Inferior parietal cortex (tissue), 1 donor: ENCODE data around the gene RNF126.
"Not testable (repeated sequence)": the region's sequence is repeated elsewhere in the genome, so short reads cannot be mapped to it uniquely, and the experiment has no call there.

ENCODE experiments used
- DNase-seq: peaks from one replicate; pipeline ENCODE4 v3.0.0-alpha.2; 2016; ENCODE audit errors: extremely low spot score

The RNF126 gene

DNA sequence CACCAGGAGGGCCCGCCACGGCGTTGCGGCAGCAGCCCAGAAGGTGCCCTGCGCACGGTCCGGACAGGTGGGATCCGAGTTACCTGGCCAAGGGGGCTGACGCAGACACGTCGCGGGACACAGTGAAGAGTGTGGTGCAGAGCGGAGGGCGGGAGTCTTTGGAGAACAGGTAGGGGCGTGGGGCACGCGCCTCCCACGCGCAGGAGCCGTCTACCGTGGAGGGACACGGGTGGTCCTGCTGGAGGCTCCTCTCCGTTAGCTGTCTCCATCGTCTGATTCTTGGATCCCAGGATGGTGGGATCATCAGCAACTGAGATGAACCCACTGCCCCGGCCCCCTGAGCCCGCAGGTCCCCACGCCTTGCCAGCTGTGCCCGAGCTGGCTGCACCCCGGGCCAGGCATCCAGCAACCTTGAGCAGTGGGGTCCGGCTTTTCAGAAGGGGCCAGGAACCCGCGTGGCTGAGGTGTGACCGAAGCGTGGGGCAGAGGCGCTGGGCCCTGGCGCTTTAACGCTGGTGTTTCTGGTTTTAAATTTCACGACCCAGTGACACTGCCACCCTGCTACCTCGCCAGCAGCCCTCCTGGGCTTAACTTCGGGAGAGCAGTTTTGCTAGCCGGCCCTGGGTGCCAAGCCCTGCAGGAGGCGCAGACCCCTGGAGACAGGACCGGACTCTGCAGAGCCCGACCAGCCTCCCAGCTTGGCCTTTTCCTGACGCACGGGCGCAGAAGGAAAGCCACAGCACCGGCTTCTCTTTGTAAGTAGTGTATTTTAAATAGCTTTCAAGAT, 16.0 kb downstream of the RNF126 start:
- no peak for DNase-seq

GRCh38 chr19:645912-646778, 16.9 kb downstream of the RNF126 start:
- no peak for DNase-seq

DNA sequence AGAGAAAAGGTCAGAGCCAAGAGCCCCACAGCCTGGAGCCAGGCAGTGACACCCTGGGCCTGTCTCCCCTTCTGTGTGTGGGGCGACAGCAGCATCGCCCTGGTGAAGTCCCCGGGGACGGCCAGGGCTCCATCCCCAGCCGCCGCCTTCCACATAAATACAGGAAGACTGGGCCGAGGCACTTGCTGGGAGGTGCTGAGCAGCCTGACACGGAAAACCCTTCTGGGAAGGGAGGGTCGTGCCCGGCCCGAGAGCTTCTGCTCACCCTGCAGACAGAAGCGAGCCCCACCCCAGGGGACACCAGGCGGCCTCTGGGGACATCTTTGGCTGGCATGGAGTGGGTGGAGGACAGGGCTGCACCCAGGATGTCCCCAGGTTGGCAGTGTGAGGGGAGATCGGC, 18.2 kb downstream of the RNF126 start:
- no peak for DNase-seq

GRCh38 chr19:644363-644762, 18.7 kb downstream of the RNF126 start:
- DNase-seq, result no peak

DNA sequence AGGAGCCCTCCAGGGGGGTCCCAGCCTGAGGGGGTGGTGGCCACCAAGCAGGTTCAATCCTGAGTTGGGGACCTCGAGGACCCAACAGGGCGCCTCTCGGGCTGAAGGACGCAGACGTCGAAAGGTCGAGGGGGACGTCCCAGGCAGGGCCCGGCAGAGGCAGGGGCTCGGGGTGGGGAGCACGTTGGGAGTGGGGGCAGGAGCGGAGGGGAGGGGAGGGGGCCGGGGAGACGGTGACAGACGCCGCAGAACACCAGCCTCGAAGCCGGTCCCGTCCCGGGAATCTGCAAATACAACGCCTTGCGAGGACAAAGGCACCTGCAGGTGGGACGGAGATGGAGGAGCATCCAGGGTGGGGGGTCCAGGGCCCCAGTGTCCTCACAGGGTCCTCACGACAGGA, 19.3 kb downstream of the RNF126 start:
- DNase-seq, result no peak

GRCh38 chr19:642767-643727, 20.0 kb downstream of the RNF126 start:
- DNase-seq, result no peak

DNA sequence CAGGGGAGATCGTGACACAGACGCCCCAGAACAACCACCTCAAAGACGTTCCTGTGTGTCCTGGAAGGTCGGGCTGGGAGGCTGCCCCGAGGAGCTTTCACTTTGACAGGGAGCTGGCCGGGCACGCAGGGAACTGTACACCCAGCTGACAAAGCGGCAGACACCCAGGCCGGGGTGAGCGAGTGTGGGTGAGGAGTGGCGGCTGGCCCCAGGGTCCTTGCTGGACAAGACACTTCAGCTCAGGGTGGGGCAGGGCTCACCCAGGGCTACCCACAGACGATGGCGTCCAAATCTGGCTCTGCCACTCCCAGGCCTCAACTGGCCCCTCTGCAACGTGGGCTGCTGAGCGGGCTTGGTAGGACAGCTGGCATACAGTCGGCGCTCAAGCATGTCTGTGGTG, 21.3 kb downstream of the RNF126 start:
- no peak for DNase-seq

DNA sequence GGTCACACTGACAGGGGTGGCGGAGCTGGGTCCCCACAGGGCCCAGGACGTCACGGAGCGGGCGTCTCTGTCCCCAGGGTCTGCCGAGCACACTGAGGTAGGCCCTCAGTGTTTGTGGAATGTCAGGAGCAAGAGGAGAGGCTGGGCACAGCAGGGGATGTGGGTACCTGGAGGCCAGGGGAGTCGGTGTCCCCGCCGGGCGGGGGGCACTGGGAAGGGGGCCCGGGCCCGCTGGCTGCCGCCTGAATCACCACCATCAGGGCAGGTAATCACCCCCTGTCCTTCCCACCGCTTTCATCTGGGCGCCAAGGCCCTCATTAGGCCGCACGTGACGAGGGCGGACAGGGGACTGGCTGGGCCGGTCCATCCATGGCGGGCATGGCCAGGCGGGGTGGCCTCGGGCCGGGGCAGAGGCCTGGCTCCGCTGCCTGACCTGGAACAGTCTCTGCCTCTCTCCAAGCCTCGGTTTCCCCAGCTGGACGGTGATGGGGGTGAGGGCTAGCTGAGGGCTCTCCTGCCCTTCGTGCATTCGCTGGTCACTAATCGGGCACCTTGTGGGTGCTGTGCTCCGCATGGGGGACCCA, 22.3 kb downstream of the RNF126 start:
- DNase-seq, result no peak

- no peak for DNase-seq
Observed at GRCh38 chr19:640161-640558, 22.9 kb downstream of the RNF126 start.

DNA sequence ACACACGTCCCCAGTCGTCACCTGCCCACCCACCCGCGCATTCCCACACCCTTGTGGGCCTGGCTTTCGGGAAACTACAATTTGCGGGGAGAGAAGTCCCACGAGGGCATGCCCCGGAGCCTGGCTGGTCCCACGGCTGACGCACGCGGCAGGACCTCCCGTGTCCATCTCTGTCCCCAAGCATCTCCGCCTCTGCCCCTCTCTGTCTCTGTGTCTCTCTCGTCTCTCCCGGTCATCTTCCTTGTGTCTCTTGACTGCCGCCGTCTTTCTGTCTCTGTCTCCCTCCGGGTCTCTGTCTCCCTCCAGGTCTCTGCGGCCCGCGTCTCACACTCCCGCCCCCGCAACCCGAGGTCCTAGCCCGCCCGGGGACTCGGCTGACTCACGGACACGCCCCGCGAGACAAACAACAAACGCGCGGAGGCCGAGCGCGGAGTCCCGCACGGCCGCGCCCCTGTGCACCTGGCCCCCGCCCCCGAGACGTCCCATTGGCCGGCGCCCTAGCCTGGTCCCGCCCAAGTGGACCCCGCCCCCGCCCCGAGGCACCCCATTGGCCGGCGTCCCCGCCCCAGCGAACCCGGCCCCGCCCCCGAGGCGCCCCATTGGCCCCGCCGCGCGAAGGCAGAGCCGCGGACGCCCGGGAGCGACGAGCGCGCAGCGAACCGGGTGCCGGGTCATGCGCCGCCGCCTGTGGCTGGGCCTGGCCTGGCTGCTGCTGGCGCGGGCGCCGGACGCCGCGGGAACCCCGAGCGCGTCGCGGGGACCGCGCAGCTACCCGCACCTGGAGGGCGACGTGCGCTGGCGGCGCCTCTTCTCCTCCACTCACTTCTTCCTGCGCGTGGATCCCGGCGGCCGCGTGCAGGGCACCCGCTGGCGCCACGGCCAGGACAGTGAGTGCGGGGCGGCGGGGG, 23.5 kb downstream of the RNF126 start, which contains the start of gene FGF22:
FGF22 (plus strand) TSS at position 627 of the 908 bp plus-strand sequence; CDS start at position 674, 47 bp downstream.
- peak; percentile 65 for DNase-seq

DNA sequence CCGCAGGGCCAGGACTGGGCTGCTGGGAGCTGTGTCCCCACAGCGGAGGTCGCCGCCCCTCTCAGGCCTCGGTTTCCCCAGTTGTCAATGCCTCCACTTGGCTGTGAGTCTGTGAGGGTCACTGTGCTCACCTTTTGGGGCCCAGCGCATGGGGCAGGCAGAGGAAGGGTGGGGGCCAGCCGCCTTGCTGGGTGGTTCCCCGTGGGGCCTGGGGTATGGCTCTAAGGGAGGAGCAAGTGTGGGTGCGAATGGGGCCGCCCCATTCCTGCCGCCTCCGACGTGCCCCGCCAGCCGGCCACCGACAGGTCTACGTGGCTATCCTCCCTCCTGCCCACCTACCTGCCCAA, 24.1 kb downstream of the RNF126 start:
- no peak for DNase-seq

DNA sequence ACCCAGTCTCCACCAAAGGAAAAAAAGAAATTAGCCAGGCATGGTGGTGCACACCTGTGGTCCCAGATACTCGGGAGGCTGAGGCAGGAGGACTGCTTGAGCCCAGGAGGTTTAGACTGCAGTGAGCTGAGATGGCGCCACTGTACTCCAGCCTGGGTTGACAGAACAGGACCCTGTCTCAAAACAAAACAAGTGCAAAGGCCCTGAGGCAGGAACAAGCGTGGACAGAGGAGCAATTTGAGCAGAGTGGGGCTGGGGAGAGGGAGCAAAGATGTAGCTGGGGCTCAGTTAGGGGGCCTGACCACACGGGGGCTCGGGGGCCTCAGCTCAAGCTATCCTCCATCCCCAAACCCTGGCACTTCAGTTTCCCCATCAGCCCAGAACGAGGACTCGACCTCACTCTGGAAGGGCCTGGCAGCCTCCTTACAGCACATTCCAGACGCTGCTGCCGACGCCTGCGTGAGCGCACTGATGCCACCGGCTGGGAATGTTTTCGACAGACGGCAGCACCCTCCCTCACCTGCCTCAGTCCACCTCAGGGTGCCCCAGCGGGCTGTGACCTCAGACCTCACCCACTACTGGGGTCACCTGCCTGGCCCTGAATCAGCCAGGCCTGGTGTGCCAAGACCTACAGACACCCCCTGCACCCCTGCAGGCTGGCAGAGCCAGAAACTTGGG, 27.9 kb downstream of the RNF126 start:
- no peak for DNase-seq

GRCh38 chr19:633786-634639, 29.0 kb downstream of the RNF126 start:
- DNase-seq, result no peak

DNA sequence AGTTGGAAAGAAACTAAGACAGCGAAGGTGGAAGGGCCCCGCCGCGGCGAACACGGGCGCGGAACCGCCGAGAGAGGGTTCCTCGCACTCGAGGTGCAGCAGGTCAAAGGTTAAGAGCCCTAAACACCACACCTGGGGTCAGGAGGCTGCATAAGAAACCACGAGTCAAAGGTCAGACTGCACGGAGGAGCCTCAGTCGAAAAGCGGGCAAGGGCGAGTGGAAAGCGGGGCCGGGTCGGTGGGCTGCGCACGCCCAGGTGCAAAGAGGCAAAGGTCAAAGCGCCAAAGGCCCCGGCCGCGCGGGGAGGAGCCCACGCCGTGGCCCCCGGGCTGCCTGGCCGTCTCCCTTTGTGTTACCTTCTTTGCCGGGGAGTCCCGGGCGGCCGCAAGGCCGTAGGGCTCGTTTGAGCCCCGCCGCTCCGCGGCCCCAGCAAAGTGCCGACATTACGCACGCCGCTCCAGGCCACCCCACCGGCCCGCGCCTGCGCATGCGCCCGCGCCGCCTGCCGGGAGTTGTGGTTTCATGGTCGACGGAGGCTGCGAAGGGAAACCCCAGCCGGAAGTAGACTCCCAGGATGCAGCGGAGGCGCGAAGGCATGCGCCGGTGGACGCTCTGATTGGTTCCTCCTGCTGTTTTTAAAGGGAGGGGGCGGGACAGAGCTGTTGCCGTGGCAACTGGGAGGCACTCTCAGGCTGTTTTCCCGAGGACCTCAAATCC, 29.8 kb downstream of the RNF126 start, which contains the start of gene POLRMT:
POLRMT (minus strand) TSS at position 470 of the 718 bp plus-strand sequence; CDS start at position 445, 25 bp downstream.
- peak; percentile 97 for DNase-seq

DNA sequence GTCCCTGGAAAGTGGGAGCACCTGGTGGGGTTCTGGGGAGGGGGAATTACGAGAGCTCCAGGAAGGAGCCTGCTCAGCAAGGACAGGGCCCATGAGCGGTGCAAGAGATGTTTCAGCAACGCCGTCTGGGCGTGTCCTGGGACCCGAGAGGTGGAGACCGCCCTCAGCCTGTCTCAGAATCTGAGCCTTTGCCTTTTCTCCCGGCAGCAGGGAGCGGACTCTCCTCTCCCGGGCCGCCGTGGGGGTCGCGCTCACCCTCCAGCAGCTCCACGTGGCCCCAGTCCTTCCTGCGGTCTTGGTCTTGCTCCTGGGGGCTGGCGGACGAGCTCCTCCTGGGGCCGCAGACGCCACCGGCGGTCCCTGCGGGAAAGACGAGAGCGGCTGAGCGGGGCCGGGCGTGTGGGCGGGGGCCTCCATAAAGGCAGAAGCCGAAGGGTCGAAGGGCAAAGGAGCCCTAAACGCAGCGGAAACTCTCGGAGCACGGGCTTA, 30.4 kb downstream of the RNF126 start:
- no peak for DNase-seq

GRCh38 chr19:629961-630714, 32.9 kb downstream of the RNF126 start:
- no peak for DNase-seq

DNA sequence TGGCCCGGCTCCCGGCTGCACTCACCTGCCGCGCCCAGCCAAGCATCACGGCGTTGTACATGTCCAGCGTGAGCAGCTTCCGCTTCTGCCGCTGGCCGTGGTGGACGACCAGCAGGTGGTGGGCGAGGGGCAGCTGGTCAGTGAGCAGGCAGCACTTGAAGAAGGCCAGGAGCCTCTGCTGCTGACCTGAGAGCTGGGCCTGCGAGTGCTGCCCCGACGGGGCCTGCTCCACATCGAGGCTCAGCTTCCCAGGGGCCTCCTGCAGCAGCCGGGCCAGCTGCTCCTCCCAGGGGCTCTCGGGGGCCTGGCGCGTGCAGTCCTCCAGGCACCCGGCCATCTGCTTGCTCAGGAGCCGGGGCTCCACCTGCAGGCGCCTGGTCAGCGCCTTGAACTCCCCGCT, 33.5 kb downstream of the RNF126 start:
- not testable (repeated sequence) for DNase-seq
